22Rv1 (cell line): ENCODE data around the gene MLYCD.

ENCODE experiments used
- ZFX ChIP-seq: fragments of 450-650 bp; IDR thresholded peaks from 2 replicates; pipeline ENCODE4 v1.6.1; 2017; ENCODE audit warnings: antibody characterized with exemption, borderline replicate concordance
- TF ChIP-seq, protein P1 (sequence below): fragments of 450-650 bp; IDR thresholded peaks from 2 replicates; pipeline ENCODE4 v1.5.1; 2017; ENCODE audit warnings: mild to moderate bottlenecking

DNA sequence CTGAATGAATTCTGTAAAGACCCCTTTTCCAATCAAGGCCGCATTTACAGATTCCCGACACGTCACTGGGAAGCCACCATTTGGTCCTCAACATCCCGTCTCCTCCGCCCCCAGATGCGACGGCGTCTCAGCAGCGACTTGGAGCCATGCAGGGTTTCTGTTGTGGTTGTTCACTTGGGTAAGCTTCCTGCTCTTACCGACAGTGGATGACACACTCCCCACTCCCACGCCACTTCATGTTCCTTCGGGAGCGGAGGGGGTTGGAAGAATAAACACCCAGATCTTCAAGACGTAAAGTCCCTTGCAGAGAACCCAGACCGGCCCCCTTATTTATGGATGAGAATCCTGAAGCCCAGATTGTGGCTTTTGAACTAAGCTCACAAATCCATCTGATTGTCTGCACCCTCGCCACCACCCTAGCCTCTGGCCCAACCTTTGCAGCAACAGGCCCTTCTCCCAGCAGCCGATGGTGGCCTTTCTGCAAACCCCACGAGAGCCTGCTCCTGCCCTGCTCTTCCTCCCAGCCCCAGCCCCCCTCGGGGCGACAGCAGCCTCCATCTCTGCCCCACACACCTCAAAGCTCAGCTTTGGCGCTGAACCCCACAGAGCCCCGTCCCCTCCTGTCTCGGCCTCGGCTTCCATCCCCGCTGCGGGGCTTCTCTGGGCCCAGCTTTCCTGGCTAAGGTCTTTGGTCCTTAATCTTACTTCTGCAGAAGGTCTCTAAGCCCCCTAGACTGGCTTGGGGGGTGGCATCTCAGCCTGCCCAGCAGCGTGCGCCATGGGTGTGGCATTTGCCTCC lies 35.2 kb downstream of the MLYCD start:
- TF ChIP-seq, protein P1, sequence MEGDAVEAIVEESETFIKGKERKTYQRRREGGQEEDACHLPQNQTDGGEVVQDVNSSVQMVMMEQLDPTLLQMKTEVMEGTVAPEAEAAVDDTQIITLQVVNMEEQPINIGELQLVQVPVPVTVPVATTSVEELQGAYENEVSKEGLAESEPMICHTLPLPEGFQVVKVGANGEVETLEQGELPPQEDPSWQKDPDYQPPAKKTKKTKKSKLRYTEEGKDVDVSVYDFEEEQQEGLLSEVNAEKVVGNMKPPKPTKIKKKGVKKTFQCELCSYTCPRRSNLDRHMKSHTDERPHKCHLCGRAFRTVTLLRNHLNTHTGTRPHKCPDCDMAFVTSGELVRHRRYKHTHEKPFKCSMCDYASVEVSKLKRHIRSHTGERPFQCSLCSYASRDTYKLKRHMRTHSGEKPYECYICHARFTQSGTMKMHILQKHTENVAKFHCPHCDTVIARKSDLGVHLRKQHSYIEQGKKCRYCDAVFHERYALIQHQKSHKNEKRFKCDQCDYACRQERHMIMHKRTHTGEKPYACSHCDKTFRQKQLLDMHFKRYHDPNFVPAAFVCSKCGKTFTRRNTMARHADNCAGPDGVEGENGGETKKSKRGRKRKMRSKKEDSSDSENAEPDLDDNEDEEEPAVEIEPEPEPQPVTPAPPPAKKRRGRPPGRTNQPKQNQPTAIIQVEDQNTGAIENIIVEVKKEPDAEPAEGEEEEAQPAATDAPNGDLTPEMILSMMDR, result no peak
- no peak for TF ChIP-seq ZFX
